ENCODE measurements around the gene CBX1.

DNA sequence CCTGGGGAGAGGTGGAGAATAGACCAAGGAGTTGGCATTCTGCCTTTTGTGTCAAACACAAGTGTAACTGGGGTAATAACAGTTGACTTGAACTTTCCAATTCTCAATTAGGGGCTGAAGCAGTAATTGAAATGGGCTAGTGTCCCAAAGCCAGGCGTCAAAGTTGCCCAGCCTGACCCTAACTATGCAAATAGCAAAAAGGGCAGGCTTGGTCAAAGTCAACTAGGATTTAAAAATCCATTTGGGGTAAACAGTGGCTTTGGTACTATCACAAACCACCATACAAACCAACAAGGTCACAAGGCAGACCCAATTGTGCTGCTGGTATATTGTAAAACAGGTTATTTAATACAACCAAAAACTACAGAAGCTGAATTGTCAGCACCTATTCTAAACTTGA, 35.1 kb downstream of the CBX1 start:
- TF ChIP-seq, protein P1, sequence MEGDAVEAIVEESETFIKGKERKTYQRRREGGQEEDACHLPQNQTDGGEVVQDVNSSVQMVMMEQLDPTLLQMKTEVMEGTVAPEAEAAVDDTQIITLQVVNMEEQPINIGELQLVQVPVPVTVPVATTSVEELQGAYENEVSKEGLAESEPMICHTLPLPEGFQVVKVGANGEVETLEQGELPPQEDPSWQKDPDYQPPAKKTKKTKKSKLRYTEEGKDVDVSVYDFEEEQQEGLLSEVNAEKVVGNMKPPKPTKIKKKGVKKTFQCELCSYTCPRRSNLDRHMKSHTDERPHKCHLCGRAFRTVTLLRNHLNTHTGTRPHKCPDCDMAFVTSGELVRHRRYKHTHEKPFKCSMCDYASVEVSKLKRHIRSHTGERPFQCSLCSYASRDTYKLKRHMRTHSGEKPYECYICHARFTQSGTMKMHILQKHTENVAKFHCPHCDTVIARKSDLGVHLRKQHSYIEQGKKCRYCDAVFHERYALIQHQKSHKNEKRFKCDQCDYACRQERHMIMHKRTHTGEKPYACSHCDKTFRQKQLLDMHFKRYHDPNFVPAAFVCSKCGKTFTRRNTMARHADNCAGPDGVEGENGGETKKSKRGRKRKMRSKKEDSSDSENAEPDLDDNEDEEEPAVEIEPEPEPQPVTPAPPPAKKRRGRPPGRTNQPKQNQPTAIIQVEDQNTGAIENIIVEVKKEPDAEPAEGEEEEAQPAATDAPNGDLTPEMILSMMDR (IDR thresholded peaks at IDR 0.05) = no peak
- TF ChIP-seq POLR2A (IDR thresholded peaks at IDR 0.05) = no peak

Data from prostate gland (tissue), 2 donors.